H4 (cell line): ENCODE measurements around the gene BEAN1. TPM values are rescaled to one million over a fixed set of nuclear protein-coding genes. Genes with fewer than 3 reads are reported as not detected.
A peak's percentile ranks its signal among the peaks of the same experiment; 100 is the strongest.

Experiments used
- DNase-seq: peaks from one replicate; pipeline ENCODE4 v3.0.0-alpha.2; 2015; ENCODE audit warnings: low spot score
- total RNA-seq: library from RNA; depleted of rRNA; stranded (reverse); fragments of >200 nt; shearing (Covaris generic); gene quantifications from 2 replicates; pipeline ENCODE4 v1.2.3, GENCODE V29; 2014

Gene BEAN1
- total RNA-seq, 1 experiment from 2014 or later, result 0.89 TPM

GRCh38 chr16:66395806-66396555 is 31.1 kb upstream of the BEAN1 start:
- no peak for DNase-seq

DNA sequence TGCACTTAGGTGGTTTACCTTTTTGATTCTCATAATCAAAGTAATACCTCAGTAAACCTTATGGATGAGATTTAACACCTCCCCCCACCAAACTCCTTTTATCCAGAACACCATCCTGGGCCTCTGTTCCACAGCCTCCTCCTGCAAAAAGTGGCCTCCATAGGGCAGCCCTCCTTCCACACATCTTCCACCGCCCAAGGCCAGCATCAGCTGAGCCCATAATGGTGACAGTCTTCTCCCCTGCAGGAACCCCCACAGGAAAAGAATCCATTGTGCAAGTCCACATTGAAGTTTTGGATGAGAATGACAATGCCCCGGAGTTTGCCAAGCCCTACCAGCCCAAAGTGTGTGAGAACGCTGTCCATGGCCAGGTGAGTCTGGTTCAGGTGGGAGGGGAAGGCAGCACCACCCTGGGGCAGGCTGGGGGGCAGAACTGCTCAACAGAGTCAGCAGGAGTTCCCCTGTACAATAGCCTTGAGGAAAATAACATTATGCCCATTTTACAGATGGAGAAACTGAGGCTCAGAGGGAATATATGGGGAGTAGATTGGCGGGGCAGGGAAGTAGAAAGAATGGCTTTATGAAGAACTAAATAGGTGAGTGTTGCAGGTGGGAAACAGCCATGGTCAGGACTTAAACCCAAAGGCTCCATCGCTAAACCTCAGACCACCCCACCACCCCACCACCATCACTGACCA is 29.2 kb upstream of the BEAN1 start:
- no peak for DNase-seq

- DNase-seq, result no peak
Observed at GRCh38 chr16:66399031-66399430, 28.1 kb upstream of the BEAN1 start.

DNA sequence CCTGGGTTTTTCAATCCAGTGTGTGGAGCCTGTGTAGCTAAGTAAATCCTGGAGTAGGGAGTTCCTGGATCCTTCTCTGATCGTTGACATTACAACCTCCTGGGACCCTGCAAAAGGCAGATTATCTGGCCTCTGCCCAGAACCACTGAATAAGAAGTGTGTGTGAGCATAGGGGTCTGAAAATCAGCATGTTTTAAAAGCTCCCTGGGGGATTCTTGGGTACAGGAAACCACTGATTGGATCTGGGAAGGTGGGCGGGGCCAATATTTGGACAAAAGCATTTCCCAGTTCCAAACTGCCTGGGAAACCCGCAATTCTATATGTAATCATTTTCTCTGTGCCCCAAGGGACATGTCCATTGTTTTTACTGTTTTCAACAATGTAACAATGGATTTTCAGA is 27.2 kb upstream of the BEAN1 start:
- no peak for DNase-seq

- no peak for DNase-seq
Observed at GRCh38 chr16:66400503-66401380, 26.4 kb upstream of the BEAN1 start.

GRCh38 chr16:66401610-66402009 is 25.5 kb upstream of the BEAN1 start:
- no peak for DNase-seq

DNA sequence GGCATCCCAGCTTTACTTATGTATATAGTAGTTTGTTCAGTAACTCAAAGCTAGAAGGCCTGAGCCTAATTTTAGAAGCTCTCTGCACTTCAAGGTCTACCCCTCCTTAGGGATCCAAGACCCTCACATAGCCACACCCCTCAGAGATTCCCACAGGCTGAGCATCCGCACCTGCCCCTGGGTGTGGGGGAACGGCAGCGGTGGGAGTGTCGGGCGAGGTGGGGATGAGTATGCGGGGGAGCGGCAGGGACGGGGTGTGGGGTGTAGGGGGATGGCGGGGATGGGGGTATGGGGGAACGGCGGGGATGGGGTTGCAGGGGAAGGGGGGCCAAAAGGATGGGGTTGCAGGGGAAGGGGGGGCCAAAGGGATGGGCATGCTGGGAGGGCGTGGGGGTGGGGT is 24.9 kb upstream of the BEAN1 start:
- no peak for DNase-seq

- no peak for DNase-seq
Observed at GRCh38 chr16:66402591-66403230, 24.4 kb upstream of the BEAN1 start.

DNA sequence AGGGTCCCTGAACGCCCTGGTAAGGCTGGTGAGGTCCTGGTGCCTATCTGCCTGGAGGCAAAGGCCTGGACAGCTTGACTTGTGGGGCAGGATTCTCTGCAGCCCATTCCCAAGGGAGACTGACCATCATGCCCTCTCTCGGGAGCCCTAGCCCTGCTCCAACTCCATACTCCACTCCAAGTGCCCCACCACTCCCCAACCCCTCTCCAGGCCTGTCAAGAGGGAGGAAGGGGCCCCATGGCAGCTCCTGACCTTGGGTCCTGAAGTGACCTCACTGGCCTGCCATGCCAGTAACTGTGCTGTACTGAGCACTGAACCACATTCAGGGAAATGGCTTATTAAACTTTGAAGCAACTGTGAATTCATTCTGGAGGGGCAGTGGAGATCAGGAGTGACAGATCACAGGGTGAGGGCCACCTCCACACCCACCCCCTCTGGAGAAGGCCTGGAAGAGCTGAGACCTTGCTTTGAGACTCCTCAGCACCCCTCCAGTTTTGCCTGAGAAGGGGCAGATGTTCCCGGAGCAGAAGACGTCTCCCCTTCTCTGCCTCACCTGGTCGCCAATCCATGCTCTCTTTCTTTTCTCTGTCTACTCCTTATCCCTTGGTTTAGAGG is 23.5 kb upstream of the BEAN1 start:
- DNase-seq, result no peak

DNA sequence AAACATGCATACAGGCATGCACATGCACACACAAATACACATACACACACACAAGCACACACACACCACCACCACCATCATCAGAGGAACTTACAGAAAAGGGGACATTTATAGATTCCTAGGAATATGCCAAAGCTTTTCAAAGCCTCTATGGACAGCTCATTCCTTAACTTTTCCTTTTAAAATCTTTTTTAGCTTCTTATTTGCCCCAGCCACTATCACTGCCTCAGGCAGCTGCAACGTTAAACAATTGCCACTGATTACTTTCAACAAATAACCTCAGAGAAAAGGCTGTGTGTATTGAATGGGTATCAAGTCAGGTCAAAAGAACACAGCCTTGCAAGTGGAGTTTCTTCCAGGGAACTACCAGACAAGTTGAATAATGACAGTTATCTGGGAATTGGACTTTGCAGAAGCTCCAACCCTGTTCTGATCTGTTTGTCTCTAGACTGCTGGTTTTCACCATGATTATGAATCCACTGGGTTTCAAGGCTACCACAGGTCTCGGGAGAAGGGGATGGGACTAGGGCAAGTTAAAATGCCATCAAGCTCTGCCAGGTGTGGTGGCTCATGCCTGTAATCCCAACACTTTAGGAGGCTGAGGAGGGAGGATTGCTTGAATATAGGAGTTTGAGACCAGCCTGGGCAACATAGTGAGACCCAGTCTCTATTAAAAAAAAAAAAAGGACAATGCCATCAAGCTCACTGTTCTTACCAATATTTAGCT is 21.9 kb upstream of the BEAN1 start:
- DNase-seq, result no peak

DNA sequence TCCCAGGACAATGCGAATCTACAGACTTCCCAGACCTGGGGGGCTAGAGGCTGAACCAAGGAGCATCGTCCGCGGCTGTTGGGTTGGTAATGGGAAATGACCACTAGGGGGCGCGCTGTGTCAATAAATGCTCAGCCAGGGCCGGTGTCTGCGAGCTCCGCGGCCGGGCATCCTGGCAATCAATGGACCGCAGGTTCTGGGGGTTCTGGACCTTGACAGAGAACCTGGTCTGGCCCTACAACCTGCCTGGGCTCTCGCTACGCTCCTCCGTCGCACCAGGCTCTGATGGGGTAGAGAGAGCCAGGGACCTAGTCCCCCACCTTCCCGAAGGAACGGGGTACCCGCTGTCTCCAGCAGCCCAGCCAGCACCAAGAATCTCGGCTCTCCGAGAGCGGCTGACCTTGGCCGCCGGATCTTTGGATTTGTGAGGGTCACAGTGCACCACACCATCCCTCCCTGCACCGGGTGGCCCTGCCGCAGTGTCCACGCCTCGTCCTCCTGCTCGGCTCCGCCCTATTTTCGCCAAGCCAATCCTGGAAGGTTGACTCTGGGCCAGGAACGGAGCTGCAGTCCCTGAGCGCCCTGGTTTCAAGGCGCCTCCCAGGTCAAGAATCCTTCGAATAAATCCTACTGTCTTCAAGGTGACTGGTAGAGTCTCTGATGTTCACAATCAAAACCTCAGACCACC is 20.4 kb upstream of the BEAN1 start:
- DNase-seq, result peak; percentile 68

DNA sequence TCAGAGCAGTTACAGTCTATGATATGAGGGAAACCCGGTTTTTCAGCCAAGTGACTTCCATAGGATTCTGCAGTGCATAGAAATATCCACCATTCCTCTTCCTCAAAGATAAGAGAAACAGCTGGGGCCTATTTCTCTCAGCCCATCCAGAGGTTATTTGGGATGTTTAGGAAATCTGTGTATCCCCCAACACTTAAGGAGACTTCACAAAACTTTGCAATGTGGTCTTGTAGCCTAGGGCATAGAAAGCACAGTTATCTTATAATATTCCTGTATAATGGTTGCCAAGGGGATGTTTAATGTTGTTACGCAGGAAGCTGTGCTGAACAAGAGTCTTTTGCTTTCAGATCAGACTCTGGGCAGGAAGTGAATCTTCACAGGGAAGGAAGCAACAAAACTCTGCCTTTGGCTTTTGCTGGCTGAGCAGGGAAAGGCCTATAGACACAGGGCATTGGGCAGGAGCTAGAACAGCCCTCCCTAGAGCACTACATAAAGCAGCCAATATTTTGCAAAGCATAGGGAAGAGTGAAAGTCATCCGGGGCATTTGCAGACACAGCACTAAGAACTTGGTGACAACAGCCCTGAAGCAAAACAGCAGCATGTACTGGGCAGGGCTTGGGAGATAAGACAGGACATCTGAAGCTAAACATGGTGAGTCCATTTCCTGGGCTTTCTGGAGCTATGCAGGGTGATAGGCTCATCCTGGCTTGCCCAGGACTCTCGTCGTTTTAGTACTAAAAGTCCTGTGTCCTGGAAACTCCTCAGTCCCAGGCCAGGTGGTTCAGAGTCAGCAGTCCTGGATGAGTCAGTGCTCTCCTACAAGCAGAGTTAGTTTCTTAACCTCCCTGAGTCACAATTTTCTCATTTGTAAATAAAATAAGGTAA is 18.7 kb upstream of the BEAN1 start:
- DNase-seq, result peak; percentile 78

DNA sequence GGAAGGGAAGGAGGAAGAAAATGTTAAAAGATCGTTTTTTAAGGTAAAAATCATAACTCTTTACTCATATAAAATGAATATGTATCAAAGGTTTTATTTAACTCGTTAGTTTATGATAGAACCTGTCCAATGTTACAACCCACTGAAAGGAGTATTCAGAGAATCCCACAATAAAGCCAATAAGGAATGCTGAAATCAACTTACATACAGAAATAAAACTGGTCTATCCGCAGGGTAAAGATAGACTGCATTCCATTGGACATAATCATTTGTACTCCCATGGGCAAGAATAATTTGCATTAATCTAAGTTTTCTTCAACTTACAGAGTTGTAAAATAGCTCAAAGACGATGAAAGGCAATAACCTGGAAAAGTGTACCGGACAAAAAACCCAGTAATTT is 17.9 kb upstream of the BEAN1 start:
- DNase-seq, result no peak

DNA sequence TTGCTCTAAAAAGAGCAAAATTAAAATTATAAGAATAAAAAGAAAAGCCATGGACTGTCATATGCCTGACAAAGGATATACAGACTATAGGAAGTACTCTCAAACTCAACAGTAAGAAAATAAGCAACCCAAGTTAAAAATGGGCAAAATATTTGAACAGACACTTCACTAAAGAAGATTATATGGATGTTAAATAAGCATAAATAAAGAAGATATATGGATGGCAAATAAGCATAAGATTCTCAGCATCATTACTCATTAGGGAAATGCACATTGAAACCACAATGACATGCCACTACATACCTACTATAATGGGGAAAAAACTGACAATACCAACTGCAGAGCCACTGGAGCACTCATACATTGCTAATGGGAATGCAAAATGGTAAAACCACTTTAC is 14.9 kb upstream of the BEAN1 start:
- no peak for DNase-seq

- no peak for DNase-seq
Observed at GRCh38 chr16:66414891-66415290, 12.2 kb upstream of the BEAN1 start.

DNA sequence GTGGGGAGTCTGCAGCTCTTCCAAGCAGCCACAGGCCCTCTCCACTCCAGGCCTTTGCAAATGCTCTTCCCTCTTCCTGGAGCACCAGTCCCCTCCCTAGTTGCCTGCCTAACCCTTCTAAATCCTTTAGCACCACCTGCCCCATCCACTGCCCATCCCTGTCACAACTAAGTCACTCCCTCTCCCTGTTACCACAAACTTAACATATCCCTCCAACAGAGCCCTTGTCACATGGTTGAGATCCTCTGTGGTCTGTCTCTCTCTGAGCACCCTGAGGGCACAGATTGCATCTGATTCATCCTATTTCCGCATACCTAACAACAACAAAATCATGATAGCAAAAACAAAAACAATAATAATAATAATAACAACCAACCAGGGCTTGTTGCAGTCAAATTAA is 11.0 kb upstream of the BEAN1 start:
- no peak for DNase-seq

GRCh38 chr16:66416939-66417700 is 10.0 kb upstream of the BEAN1 start:
- no peak for DNase-seq

DNA sequence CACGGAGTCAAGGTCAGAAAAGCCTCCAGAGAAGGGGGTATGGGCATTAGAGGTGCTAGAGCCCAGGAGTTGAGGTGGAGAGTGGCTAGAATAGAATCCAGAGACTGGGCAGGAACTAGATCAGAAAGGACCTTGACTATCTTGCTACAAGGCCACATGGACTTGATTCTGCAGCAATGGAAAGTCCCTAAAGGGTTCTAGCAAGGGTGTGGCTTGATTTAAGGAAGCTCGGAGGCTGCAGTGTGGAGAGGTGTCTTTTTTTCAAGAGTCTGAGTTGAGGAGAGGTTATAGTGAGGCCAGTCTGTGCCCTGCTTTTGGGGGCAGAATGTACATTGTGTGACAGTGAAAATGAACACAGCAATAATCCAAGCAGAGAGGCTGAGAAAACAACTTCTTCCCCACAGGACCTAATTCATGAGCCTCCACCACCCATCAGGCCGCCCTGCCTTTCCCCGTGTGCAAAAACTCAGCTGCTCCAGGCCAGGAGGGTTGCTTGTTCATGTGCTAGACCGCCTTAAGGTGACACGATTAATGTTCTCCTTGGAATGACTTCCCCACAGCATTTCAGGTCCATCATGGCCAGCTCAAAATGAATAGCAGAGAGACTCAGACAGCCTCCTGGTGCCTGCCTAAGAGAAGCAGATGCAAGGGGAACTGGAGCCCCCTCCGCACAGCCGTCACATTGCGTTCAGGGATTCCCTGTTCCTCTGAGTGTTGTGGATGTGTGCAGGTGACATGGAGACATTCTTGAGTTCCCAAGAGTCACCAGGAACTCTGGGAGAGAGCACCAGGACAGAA is 8.7 kb upstream of the BEAN1 start:
- DNase-seq, result no peak
